ENCODE results near the gene SLC26A9.
A peak's percentile ranks its signal among the peaks of the same experiment; 100 is the strongest.

SLC26A9 gene

GRCh38 chr1:205943245-205943644 is at the start of gene SLC26A9:
TSS of gene SLC26A9 (minus strand) at chr1:205943456. CDS start at chr1:205935820, 7,636 bp downstream.
- no peak for DNase-seq (ENCODE audit: low read depth in 2 of 2)

DNA sequence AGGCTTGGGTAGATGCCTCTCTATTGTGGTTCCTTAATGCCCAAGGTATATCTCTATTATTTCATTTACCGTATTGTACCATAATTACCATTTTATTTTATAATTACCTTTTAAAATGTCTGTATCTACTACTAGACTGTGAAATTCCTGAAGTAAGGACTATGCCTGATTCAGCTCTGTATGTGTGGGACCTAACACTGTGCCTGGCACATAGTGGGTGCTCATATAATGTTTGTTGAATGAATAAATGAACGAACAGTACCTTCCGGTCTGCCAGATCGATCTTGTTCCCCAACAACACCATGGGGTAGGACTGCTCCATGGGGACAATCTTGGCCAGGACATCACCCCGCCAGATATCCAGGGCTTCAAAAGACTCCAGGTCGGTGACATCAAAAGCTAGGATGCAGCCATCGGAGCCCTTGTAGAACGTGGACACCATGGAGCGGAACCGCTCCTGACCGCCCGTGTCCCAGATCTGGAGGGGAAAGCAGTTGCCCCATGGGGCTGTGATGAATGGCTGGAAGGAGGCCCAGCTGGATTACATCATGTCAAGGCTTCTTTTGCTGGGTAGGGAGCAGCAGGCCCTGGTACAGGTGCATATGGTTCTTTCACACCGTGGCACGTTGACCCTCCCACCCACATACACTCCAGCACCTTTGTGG is 49.1 kb upstream of the SLC26A9 start:
- no peak for DNase-seq (ENCODE audit: low read depth in 2 of 2)

DNA sequence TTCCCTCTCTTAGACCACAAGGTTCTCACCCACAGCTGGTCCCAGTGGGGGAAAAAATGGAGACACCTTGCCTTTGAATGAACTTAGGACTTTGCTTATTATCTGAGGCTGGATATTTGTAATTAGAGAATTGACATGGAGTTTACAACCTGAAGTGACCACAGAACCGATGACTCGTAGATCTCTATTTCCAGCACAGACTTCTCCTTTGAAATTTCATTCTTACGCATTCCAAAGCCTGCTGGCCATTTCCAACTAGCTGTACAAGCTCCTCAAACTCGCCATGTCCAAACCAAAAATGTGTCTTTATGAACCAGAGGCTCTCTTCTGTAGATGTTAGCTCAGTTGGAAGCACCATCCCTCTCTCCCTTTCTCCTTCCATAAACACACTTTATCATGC is 48.0 kb upstream of the SLC26A9 start:
- DNase-seq (ENCODE audit: low read depth in 2 of 2): no peak

DNA sequence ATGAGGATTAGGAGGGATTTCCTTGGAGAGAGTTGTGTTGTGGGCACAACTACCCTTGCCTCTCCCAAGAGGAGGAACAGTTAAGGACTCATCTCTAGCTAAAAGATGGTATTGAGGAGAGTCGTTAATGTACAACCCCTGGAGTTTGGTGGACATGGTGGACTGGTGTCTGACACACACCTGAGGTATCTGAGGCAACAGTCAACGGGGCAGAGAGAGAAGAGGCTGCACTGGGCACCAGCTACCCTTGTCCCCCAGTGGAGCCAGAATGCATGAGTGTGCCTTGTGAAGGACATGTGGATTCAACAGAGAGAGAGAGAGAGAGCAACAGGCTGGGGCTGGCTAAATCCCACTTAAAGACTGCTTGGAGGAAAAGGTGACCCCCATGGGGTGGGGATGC is 47.0 kb upstream of the SLC26A9 start:
- DNase-seq (ENCODE audit: low read depth in 2 of 2): no peak

DNA sequence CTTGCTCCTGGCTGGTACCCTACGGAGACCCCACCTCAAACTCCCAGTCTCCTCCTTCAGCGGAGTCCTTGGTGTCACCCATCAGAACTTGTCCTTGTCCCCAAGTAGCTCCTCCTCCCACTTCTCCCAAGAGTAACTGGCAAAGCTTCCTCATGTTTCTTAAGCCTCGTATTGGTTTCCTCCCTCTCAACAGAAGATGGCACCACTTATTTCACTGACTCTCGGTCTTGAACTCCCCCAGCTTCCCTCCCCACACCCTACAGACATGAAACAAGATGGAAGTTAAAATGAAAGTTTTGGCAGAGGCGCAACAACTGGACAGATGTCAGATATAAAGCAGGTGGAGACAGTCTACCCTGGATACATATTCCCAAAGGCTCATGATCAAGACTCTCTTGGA is 46.5 kb upstream of the SLC26A9 start:
- DNase-seq (ENCODE audit: low read depth in 2 of 2): no peak

DNA sequence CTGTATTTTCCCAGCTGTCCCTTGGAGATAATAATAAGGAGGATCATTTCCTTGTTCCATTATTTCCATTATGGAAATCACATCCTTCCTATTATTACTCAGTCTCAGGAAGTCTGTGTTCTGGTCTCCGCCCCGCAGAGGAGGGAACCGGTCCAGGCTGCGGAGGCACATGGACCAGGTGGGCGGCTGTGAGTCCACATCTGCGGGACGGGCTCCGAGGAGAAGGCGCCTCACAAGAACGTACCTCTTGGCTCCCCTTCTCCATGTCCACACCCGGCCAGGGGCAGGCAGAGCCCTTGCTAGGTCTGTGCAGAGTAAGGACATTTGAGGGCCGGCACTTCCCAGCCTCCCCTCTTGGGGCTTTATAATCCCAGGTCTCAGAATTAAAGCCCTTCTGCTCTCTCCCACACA is 45.3 kb upstream of the SLC26A9 start:
- no peak for DNase-seq (ENCODE audit: low read depth in 2 of 2)

- no peak for DNase-seq (ENCODE audit: low read depth in 2 of 2)
Measured at GRCh38 chr1:205986861-205987260, 43.6 kb upstream of the SLC26A9 start.

DNA sequence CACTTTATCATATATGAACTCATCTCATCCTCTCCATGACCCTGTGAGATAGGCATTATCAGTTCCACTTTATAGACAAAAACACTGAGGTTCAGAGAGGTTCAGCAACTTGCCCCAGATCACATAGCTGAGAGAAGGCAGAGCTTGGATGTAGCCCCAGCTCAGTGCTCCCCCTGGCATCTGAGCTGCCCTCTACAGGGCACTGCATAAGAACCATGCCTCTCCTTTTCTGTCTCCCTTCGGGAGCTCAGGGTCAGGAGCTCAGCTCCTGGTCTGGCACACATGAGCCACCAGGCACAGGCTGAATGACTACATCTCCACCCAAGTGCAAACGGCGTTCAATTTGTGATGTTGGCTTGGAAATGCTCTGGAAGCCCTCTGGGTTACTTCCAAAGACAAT is 43.0 kb upstream of the SLC26A9 start:
- DNase-seq (ENCODE audit: low read depth in 2 of 2): no peak

DNA sequence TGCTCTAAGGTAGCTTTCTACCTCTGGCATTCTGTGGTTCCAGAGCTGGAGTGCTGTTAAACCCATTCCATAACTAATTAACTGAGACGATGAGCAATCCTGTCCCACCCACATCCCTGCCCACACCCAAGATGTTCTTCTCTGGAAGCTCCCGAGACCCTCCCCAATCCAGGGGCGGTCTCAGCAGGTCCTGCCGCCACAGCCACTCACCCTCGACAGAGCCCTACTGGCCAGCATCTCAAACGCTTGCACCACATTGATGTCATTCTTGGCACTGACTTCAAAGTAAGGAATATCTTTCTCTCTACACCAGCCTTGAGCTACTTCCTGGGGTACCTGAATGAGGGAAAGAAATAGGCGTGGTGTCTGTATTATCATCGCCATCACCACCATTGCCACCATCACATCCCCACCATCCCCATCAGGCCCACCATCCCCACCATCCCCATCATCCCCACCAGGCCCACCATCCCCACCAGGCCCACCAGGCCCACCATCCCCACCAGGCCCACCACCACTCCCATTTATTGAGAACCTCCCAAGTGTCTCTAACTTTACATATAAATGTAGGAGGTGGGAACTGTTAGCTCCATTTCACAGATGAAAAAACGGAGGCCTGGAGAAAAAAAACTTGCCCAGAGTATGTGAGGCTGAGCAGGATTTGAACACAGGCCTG is 42.2 kb upstream of the SLC26A9 start:
- DNase-seq (ENCODE audit: low read depth in 2 of 2): no peak

DNA sequence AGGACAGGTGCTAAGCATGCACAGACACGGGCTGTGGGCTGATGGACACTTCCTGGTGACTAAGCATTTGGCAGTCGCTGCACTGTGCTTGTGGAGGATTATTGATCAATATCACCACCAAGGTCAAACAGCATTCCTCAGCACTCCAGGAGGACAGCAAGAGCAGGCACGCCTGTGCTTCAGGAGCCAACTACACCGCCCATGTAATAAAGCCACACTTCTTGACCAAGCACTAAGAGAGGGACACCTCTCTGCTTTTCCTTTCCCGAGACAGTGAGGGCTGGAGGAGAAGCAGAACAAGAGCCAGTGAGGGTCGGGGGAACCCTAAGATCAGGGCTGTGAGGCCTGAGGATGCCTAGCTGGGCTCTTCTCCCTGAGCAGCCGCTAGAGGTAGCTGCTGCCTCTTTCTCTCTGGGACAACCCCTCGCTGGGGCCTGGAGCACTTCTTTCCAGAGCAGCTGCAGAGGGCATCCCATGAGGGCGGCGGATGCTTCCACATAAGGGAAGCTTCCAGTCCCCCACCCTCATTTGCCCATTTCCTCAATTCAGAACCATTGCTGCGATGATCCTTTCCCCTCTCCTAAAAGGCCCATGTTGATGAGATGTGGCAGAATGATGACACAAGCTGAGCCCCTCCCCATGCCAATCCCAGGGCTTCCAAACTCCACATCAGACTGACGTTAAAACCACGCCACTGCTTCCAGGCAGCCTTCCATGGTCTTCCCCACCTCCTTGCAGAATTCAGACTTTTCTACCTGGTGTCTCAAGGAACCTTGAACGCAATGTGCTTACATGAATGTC is 40.9 kb upstream of the SLC26A9 start:
- no peak for DNase-seq (ENCODE audit: low read depth in 2 of 2)

DNA sequence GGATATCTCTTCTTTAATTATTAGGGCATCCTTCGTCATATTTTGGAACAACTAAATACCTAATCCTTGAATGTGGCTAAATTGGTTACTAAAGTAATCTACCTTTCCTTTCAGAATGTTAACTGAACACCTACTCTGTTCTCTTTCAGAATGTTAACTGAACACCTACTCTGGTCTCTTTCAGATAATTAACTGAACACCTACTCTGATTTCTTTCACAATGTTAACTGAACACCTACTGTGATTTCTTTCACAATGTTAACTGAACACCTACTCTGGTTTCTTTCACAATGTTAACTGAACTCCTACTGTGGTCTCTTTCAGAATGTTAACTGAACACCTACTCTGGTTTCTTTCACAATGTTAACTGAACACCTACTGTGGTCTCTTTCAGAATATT is 38.0 kb upstream of the SLC26A9 start:
- no peak for DNase-seq (ENCODE audit: low read depth in 2 of 2)

GRCh38 chr1:205980237-205980870 is 37.1 kb upstream of the SLC26A9 start:
- no peak for DNase-seq (ENCODE audit: low read depth in 2 of 2)

DNA sequence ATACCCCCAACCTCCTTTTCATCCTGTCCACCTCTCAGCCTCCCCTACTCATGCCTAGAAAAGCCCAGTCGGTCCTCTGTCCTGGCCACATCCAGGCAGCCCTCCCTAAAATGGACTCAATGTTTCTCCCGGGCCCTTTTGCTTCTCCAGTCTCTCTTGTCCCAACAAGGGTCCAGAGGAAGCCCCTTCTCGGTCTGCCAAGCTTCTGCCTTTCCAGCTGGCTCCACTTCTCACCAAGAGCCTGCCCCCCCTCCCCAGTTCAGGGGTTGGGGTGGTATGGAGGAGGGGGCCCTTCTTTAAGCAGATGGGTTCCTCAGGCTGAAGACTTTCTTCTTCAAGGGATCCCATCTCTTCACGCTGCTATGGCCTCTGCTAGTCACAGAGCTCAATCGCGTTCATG is 36.0 kb upstream of the SLC26A9 start:
- DNase-seq (ENCODE audit: low read depth in 2 of 2): no peak

DNA sequence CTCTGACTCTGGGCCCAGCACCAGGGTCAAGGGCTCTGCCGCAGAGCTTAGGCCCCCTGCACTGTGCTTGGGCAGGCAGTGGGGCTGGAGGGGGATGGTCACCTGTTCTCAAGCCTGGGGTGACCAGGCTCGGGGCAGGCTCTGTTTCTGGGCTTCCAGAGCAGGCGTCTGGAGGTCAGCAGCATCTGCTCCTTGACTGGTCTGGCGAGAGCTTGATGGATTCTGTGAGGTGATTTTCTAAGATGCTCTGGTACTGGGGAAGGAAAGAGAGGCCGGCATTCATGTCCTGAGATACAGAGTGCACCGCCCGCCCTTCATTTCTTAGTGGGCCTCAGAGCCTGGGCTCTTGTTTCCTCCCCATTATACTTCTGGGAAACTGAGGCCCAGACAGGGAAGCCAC is 35.4 kb upstream of the SLC26A9 start:
- DNase-seq (ENCODE audit: low read depth in 2 of 2): no peak

DNA sequence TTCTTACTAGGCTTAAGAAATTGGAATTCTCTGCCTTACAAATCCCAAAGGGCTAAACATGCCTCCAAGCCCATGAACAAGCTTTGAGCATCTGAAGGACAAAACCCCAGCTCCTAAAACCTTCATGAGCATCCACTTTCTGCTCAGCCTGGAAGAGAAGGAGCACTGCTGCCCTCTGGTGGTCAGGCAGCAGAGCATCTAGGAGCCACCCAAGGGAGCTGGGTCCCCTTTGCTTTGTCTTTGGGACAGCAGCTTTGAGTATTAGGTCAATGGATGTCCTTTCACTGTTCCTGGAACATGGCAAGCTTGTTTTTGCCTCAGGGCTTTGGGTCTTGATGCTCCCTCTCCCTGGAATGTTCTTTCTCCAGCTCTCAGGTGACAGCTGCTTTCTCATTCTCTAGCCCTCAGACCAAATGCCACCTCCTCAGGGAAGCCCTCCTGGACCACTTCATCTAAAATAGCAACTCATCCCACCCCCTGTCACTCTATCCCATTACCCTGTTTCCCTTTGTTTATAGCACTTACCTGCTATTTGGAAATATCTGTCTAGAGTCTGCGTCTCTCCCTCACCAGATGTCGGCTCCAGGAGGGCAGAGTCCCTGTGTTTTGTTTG is 34.3 kb upstream of the SLC26A9 start:
- DNase-seq (ENCODE audit: low read depth in 2 of 2): peak; percentile 59 to 72

DNA sequence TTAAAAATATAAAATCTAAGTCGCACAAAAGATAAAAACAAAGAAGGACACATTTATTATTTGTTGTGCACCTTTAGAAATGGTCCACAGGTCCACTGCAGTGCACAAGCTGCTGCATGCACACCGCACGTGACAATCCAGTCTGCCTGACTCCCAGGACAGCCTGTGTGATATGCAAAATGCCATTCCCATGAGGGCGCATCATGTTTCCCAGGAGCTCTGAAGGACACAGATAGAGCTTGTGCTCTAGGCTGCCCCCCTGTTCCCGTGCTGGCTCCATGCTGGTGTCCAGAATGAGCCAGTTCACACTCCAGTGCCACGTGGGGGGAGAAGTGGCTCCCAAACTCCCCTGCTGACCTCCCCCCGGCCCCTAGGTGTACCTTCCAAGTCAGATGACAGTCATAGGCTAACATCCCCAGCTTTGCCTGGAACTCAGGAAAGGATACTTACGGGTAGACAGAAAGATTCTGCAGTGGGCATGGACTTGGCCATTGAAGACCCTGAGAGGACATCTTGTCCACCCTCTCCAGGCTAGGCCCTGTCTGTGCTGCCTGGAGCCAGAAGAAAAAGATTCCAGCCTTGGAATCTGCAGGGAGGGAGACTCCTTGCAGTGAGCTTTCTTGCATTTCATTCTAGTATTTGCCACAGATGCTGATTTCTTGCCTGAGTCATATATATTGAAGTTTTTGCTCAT is 33.6 kb upstream of the SLC26A9 start:
- no peak for DNase-seq (ENCODE audit: low read depth in 2 of 2)

- DNase-seq (ENCODE audit: low read depth in 2 of 2): no peak
Measured at GRCh38 chr1:205976036-205976435, 32.8 kb upstream of the SLC26A9 start.

- DNase-seq (ENCODE audit: low read depth in 2 of 2): no peak
Measured at GRCh38 chr1:205975387-205975998, 32.2 kb upstream of the SLC26A9 start.

- no peak for DNase-seq (ENCODE audit: low read depth in 2 of 2)
Measured at GRCh38 chr1:205974712-205975111, 31.5 kb upstream of the SLC26A9 start.

DNA sequence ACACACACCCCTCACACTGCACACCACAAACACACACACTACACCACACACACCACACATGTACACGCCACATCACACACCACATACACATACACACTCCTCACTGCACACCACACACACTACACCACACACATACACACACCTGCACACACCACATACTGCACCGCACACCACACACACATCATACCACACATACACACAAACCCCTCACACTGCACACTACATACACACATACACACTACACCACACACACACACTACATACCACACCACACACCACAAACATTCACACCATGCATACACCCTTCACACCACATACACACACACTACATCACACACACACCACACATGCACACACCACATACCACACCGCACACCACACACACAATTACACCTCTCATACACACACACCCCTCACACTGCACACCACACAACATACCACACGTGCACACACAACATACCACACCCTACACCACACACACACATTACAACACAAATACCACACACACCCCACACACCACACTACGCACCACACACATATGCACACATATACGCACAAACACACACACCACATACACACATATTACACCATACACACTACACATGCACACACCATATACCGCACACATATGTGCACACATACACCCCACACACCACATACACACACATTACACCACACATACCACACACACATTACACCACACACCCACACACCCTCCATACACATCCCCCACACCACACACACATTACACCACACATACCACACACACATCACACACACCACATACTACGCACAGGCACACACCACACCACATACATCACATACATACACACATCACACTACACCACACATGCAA is 30.3 kb upstream of the SLC26A9 start:
- no peak for DNase-seq (ENCODE audit: low read depth in 2 of 2)
